Esophagus (tissue), 2 donors: ENCODE measurements around the gene CYBC1. TPM values are rescaled to one million over a fixed set of nuclear protein-coding genes. Genes with fewer than 3 reads are reported as not detected.

ENCODE experiments used
- H3K27ac ChIP-seq, 2 donors: one replicate each; pipeline ENCODE4 v1.5.1; 2013; ENCODE audit warnings: low read depth in 2 of 2, mild to moderate bottlenecking in 2 of 2, inconsistent platforms in 1 of 2, low read length in 1 of 2, moderate library complexity in 1 of 2
- H3K27me3 ChIP-seq, 2 donors: one replicate each; pipeline ENCODE4 v1.6.1; 2013; ENCODE audit warnings: low read length in 2 of 2, control low read depth in 1 of 2, mild to moderate bottlenecking in 1 of 2; ENCODE audit not compliant: insufficient read depth in 2 of 2, control insufficient read depth in 1 of 2
- H3K36me3 ChIP-seq, 2 donors: one replicate each; pipeline ENCODE4 v1.6.1; 2013; ENCODE audit warnings: low read length in 1 of 2; ENCODE audit not compliant: control insufficient read depth in 2 of 2, insufficient read depth in 2 of 2
- H3K4me1 ChIP-seq, 2 donors: one replicate each; pipeline ENCODE4 v1.6.1; 2013; ENCODE audit warnings: low read length in 1 of 2; ENCODE audit not compliant: control insufficient read depth in 2 of 2, insufficient read depth in 2 of 2
- H3K4me3 ChIP-seq, 2 donors: one replicate each; pipeline ENCODE4 v1.5.1; 2013; ENCODE audit warnings: low read length in 2 of 2, mild to moderate bottlenecking in 2 of 2, low read depth in 1 of 2, moderate library complexity in 1 of 2
- H3K9me3 ChIP-seq, 2 donors: one replicate each; pipeline ENCODE4 v1.6.1; 2013; ENCODE audit warnings: mild to moderate bottlenecking in 2 of 2, low read depth in 1 of 2, low read length in 1 of 2, moderate library complexity in 1 of 2; ENCODE audit not compliant: control insufficient read depth in 2 of 2, insufficient read depth in 1 of 2
- WGBS, 2 donors: extraction: QIAGEN DNeasy Blood & Tissue Kit; methylation state at CpG; one replicate each; pipeline ENCODE4 v1.1.7; 2013; 5-methylcytosine and 5-hydroxymethylcytosine counted together
- polyA plus RNA-seq, 2 donors: library from polyadenylated mRNA; stranded (reverse); fragments of 200-250 nt; gene quantifications; one replicate each; pipeline ENCODE4 v1.2.3, GENCODE V29; 2013
- donor health status: healthy with polysubstance abuse.
- donor health status: Bipolar disorder and iron deficiency.

The CYBC1 gene
- polyA plus RNA-seq, 2 donors, result 27.5 to 28.1 TPM

GRCh38 chr17:82443465-82444283 is 6.9 kb downstream of the CYBC1 start:
- Histone ChIP-seq H3K4me3 (no peak overlapping the region), H3K27me3 (no peaks in the 10 kb centered on the region), H3K36me3 (peaks cover 0 to 36% of the 10 kb centered on the region in 2 donors), H3K9me3 (no peaks in the 10 kb centered on the region), H3K4me1 (peaks cover 8 to 25% of the 10 kb centered on the region in 2 donors), H3K27ac (no peak overlapping the region)
- 62 to 68% methylated on average over 30 to 37 of the region's 40 CpGs for WGBS, 2 donors

GRCh38 chr17:82442643-82443464 is 7.7 kb downstream of the CYBC1 start:
- Histone ChIP-seq H3K36me3 (peaks cover 0 to 36% of the 10 kb centered on the region in 2 donors), H3K4me1 (peaks cover 8 to 25% of the 10 kb centered on the region in 2 donors), H3K27ac (no peak overlapping the region), H3K27me3 (no peaks in the 10 kb centered on the region), H3K9me3 (no peaks in the 10 kb centered on the region), H3K4me3 (no peak overlapping the region)
- 77 to 80% methylated on average over 28 of the region's 28 CpGs for WGBS, 2 donors

- Histone ChIP-seq H3K4me3 (no peak overlapping the region), H3K27ac (no peak overlapping the region), H3K4me1 (peaks cover 8 to 25% of the 10 kb centered on the region in 2 donors), H3K9me3 (no peaks in the 10 kb centered on the region), H3K36me3 (peaks cover 0 to 36% of the 10 kb centered on the region in 2 donors), H3K27me3 (no peaks in the 10 kb centered on the region)
- 79 to 84% methylated on average over 27 of the region's 27 CpGs for WGBS, 2 donors
Observed at GRCh38 chr17:82441691-82442487, 8.7 kb downstream of the CYBC1 start.

GRCh38 chr17:82440991-82441627 is 9.4 kb downstream of the CYBC1 start:
- peaks cover 6 to 25% of the 10 kb centered on the region in 2 donors for H3K4me1 ChIP-seq
- no peaks in the 10 kb centered on the region for H3K9me3 ChIP-seq
- H3K36me3 ChIP-seq, result peaks cover 0 to 36% of the 10 kb centered on the region in 2 donors
- no peaks in the 10 kb centered on the region for H3K27me3 ChIP-seq
- WGBS, 2 donors, result 71 to 75% methylated on average over 15 to 17 of the region's 17 CpGs
- H3K4me3 ChIP-seq, result no peak overlapping the region
- H3K27ac ChIP-seq, result no peak overlapping the region

GRCh38 chr17:82440469-82440981 is 10.0 kb downstream of the CYBC1 start:
- 74 to 78% methylated on average over 22 of the region's 22 CpGs for WGBS, 2 donors
- Histone ChIP-seq H3K4me1 (peaks cover 6 to 19% of the 10 kb centered on the region in 2 donors), H3K4me3 (no peak overlapping the region)

GRCh38 chr17:82439829-82440365 is 10.7 kb downstream of the CYBC1 start:
- Histone ChIP-seq H3K36me3 (peaks cover 0 to 36% of the 10 kb centered on the region in 2 donors), H3K4me1 (peaks cover 6 to 15% of the 10 kb centered on the region in 2 donors), H3K9me3 (no peaks in the 10 kb centered on the region), H3K27me3 (no peaks in the 10 kb centered on the region), H3K4me3 (no peak overlapping the region), H3K27ac (no peak overlapping the region)
- 94 to 95% methylated on average over 34 of the region's 34 CpGs for WGBS, 2 donors

More at GRCh38 chr17:82440469-82440981, 10.0 kb downstream of the CYBC1 start:
- Histone ChIP-seq H3K9me3 (no peaks in the 10 kb centered on the region), H3K27me3 (no peaks in the 10 kb centered on the region), H3K27ac (no peak overlapping the region), H3K36me3 (peaks cover 0 to 33% of the 10 kb centered on the region in 2 donors)

- 85 to 88% methylated on average over 29 of the region's 29 CpGs for WGBS, 2 donors
- Histone ChIP-seq H3K4me3 (no peak overlapping the region), H3K9me3 (no peaks in the 10 kb centered on the region), H3K36me3 (peaks cover 0 to 30% of the 10 kb centered on the region in 2 donors), H3K4me1 (peaks cover 5 to 13% of the 10 kb centered on the region in 2 donors), H3K27ac (no peak overlapping the region), H3K27me3 (no peaks in the 10 kb centered on the region)
Observed at GRCh38 chr17:82439194-82439828, 11.2 kb downstream of the CYBC1 start.

- Histone ChIP-seq H3K9me3 (no peaks in the 10 kb centered on the region), H3K4me1 (peaks cover 2 to 7% of the 10 kb centered on the region in 2 donors), H3K36me3 (peaks cover 0 to 24% of the 10 kb centered on the region in 2 donors), H3K27me3 (no peaks in the 10 kb centered on the region), H3K4me3 (no peak overlapping the region), H3K27ac (no peak overlapping the region)
- 85 to 89% methylated on average over 26 of the region's 26 CpGs for WGBS, 2 donors
Observed at GRCh38 chr17:82438401-82439193, 12.0 kb downstream of the CYBC1 start.
